CD8-positive, alpha-beta memory T cell (primary cell): ENCODE measurements around the gene SPAAR. TPM values are rescaled to one million over a fixed set of nuclear protein-coding genes. Genes with fewer than 3 reads are reported as not detected.
"Not testable (repeated sequence)": the region's sequence is repeated elsewhere in the genome, so short reads cannot be mapped to it uniquely, and the experiment has no call there.

ENCODE experiments used
- CTCF ChIA-PET: fragments of 350-600 bp; sonication (Branson Sonifier 250); formaldehyde crosslinking; loops from one replicate; lab custom pipeline; 2021; ENCODE audit warnings: antibody characterized with exemption; lab: Charles Lee
- POLR2A ChIA-PET: fragments of 350-600 bp; sonication (Branson Sonifier 250); formaldehyde crosslinking; loops from one replicate; lab custom pipeline; 2021; ENCODE audit warnings: antibody characterized with exemption; lab: Charles Lee
- DNase-seq, 5 donors: peaks; one replicate each; pipeline versions ENCODE4 v3.0.0 to v3.0.0-alpha.2; 2020 to 2022; ENCODE audit warnings: mixed read lengths in 1 of 5
- H3K27ac ChIP-seq: one replicate; pipeline ENCODE4 v1.7.0; 2013; ENCODE audit warnings: low read depth, mild to moderate bottlenecking, low read length, moderate library complexity
- H3K27me3 ChIP-seq: 2 replicates; pipeline ENCODE4 v1.7.0; 2013; ENCODE audit warnings: low read length, mild to moderate bottlenecking; ENCODE audit not compliant: insufficient read depth, poor library complexity, severe bottlenecking
- H3K36me3 ChIP-seq: 2 replicates; pipeline ENCODE4 v1.7.0; 2013; ENCODE audit warnings: mild to moderate bottlenecking, low read length, moderate library complexity; ENCODE audit not compliant: insufficient read depth
- H3K4me1 ChIP-seq: 2 replicates; pipeline ENCODE4 v1.7.0; 2013; ENCODE audit warnings: mild to moderate bottlenecking, low read length, moderate library complexity; ENCODE audit not compliant: insufficient read depth
- H3K4me3 ChIP-seq: 2 replicates; pipeline ENCODE4 v1.7.0; 2013; ENCODE audit warnings: mild to moderate bottlenecking, low read length
- H3K9me3 ChIP-seq: 2 replicates; pipeline ENCODE4 v1.7.0; 2013; ENCODE audit warnings: mild to moderate bottlenecking, low read length
- H3K27ac Mint-ChIP-seq, 8 donors: one replicate each; pipeline ENCODE4 v1.8.0; 2020 to 2021; ENCODE audit warnings: mixed read lengths in 8 of 8, mild to moderate bottlenecking in 6 of 8, inconsistent platforms in 3 of 8, moderate library complexity in 3 of 8
- H3K27me3 Mint-ChIP-seq, 2 donors: one replicate each; pipeline ENCODE4 v1.8.0; 2020 to 2021; ENCODE audit warnings: mixed read lengths in 2 of 2, mild to moderate bottlenecking in 1 of 2, moderate library complexity in 1 of 2
- H3K36me3 Mint-ChIP-seq, 3 donors: one replicate each; pipeline ENCODE4 v1.8.0; 2020 to 2021; ENCODE audit warnings: mixed read lengths in 3 of 3, inconsistent platforms in 1 of 3, mild to moderate bottlenecking in 1 of 3
- H3K4me1 Mint-ChIP-seq, 3 donors: one replicate each; pipeline ENCODE4 v1.8.0; 2020 to 2021; ENCODE audit warnings: mixed read lengths in 3 of 3, inconsistent platforms in 1 of 3, mild to moderate bottlenecking in 1 of 3
- H3K4me3 Mint-ChIP-seq, 7 donors: one replicate each; pipeline ENCODE4 v1.8.0; 2020 to 2021; ENCODE audit warnings: mixed read lengths in 7 of 7, mild to moderate bottlenecking in 6 of 7, moderate library complexity in 4 of 7, inconsistent platforms in 2 of 7
- H3K9me3 Mint-ChIP-seq, 5 donors: one replicate each; pipeline ENCODE4 v1.8.0; 2020 to 2022; ENCODE audit warnings: mixed read lengths in 5 of 5, mild to moderate bottlenecking in 3 of 5, moderate library complexity in 2 of 5, inconsistent platforms in 1 of 5
- polyA plus RNA-seq: library from polyadenylated mRNA; unstranded; fragments of 300-500 nt; fragmentation: Illumina TruSeq; gene quantifications from one replicate; pipeline ENCODE4 v1.2.3, GENCODE V29; 2021
- total RNA-seq, 2 experiments: library from RNA; stranded (reverse); gene quantifications; one replicate each; pipeline ENCODE4 v1.2.3, GENCODE V29; 2021

The SPAAR gene
- total and polyA plus RNA-seq, 3 experiments from 2014 or later = not detected

DNA sequence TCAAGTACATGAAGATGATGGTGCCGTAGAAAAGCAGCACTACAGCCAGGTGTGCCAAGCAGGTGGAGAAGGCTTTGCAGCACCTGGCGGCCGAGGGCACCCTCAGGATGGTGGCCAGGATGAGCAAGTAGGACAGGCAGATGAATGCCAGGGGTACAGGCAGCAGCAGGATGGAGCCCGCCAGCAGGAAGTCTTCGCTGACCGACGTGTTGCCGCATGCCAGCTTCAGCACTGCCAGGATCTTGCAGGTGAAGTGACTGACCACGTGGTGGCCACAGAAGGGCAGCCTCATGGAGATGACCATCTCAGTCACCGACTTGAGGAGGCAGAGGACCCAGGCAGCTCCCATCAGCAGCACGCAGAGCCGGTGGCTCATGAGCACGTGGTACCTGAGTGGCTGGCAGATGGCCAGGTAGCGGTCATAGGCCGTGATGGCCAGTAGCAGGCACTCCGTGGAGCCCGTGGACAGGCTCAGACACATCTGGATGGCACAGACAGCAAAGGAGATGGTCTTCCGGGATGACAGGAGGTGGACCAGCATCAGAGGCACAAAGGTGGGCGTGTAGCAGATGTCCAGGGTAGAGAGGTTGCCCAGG lies 39.6 kb upstream of the SPAAR start:
- ChIA-PET POLR2A (no interaction called here), CTCF (no interaction called here)
- H3K9me3 Mint-ChIP-seq = no peaks in the 10 kb centered on the region
- H3K4me1 Mint-ChIP-seq = no peaks in the 10 kb centered on the region
- Histone ChIP-seq H3K4me1 (no peaks in the 10 kb centered on the region), H3K9me3 (no peaks in the 10 kb centered on the region), H3K27me3 (no peaks in the 10 kb centered on the region), H3K4me3 (no peak overlapping the region), H3K36me3 (no peaks in the 10 kb centered on the region), H3K27ac (no peak overlapping the region)
- no peak for DNase-seq
- peaks cover 3 to 18% of the 10 kb centered on the region in 2 donors for H3K27me3 Mint-ChIP-seq
- H3K27ac Mint-ChIP-seq = no peak overlapping the region
- no peak overlapping the region for H3K4me3 Mint-ChIP-seq
- no peaks in the 10 kb centered on the region for H3K36me3 Mint-ChIP-seq

DNA sequence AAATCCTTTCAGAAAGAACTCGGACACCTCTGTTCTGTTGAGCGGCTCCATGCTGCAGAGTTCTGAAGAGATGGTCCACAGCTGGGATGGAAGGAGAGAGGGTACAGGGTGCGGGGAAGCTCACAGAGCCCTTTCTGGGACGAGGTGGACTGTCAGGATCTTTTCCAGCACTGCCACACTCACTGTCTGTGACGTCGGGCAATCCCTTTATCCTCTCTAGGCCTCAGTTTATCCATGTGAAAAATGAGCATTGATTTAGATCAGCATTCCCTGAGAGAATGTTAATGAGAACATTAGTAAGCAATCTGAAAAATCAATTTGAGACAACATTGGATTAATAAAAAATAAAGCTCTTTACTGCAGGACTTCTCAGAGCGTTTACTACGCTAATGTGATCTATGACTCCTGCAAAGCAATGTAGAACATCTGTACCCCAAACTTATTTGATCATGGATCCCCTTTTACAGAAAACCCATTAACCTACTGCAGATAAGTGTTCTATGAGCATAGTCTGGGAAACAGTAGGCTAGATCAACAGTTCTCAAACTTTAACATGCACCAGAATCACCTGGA lies 38.9 kb upstream of the SPAAR start, which contains the start of gene OR13J1:
Gene OR13J1, minus strand, starts transcription at position 51 of the 573 bp plus-strand sequence. Its CDS starts 0 bp downstream, at position 51.
- Mint-ChIP-seq H3K27ac (no peak within 1 kb of the TSS), H3K27me3 (peaks cover 3 to 16% of the 10 kb centered on the region in 2 donors), H3K9me3 (no peaks in the 10 kb centered on the region), H3K4me3 (no peak within 1 kb of the TSS), H3K36me3 (no peaks in the 10 kb centered on the region), H3K4me1 (no peaks in the 10 kb centered on the region)
- Histone ChIP-seq H3K4me1 (no peaks in the 10 kb centered on the region), H3K27me3 (no peaks in the 10 kb centered on the region), H3K9me3 (no peaks in the 10 kb centered on the region), H3K27ac (no peak within 1 kb of the TSS), H3K36me3 (no peaks in the 10 kb centered on the region), H3K4me3 (no peak within 1 kb of the TSS)
- ChIA-PET CTCF (no interaction called here), POLR2A (no interaction called here)
- DNase-seq = no peak

- Histone ChIP-seq H3K36me3 (no peaks in the 10 kb centered on the region), H3K27ac (no peak overlapping the region), H3K9me3 (no peaks in the 10 kb centered on the region), H3K4me3 (no peak overlapping the region), H3K4me1 (no peaks in the 10 kb centered on the region), H3K27me3 (no peaks in the 10 kb centered on the region)
- POLR2A ChIA-PET = no interaction called here
- peaks cover 0 to 1% (median 0%) of the 10 kb centered on the region in 5 donors for H3K9me3 Mint-ChIP-seq
- DNase-seq = no peak
- peaks cover 1 to 11% of the 10 kb centered on the region in 2 donors for H3K27me3 Mint-ChIP-seq
- CTCF ChIA-PET = no interaction called here
- no peaks in the 10 kb centered on the region for H3K36me3 Mint-ChIP-seq
- H3K27ac Mint-ChIP-seq = no peak overlapping the region
- H3K4me1 Mint-ChIP-seq = no peaks in the 10 kb centered on the region
- H3K4me3 Mint-ChIP-seq = no peak overlapping the region
Measured at GRCh38 chr9:35871545-35871944, 37.7 kb upstream of the SPAAR start.

DNA sequence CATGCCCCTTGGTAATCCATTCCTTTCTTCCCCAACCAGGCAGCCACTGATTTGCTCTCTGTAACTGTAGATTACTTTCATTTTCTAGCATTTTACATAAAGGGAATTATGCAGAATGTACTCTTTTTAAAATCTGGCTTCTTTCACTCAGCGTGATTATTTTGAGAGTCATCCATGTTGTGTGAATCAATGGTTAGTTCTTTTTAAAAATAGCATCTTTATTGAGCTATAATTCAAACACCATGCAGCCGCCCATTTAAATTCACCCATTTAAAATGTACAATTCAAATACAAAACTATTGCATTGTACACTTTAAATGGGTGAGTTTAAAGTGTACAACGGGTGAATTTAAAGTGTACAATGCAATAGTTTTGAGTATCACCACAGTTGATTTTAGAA lies 36.8 kb upstream of the SPAAR start:
- DNase-seq = no peak
- H3K4me1 Mint-ChIP-seq = no peaks in the 10 kb centered on the region
- Histone ChIP-seq H3K36me3 (no peaks in the 10 kb centered on the region), H3K27me3 (no peaks in the 10 kb centered on the region), H3K9me3 (no peaks in the 10 kb centered on the region), H3K4me1 (no peaks in the 10 kb centered on the region), H3K4me3 (no peak overlapping the region), H3K27ac (no peak overlapping the region)
- ChIA-PET CTCF (interaction anchor here (0.6 kb wide), 1 partner anchor 10 kb away, joined by 3 read pairs; no protein-coding TSS in a partner anchor), POLR2A (no interaction called here)
- H3K4me3 Mint-ChIP-seq = no peak overlapping the region
- H3K27ac Mint-ChIP-seq = no peak overlapping the region
- peaks cover 3 to 14% of the 10 kb centered on the region in 2 donors for H3K27me3 Mint-ChIP-seq
- peaks cover 0 to 3% (median 0%) of the 10 kb centered on the region in 3 donors for H3K36me3 Mint-ChIP-seq
- peaks cover 0 to 8% (median 4%) of the 10 kb centered on the region in 5 donors for H3K9me3 Mint-ChIP-seq

- H3K27ac Mint-ChIP-seq = no peak overlapping the region
Measured at GRCh38 chr9:35882263-35882848, 26.9 kb upstream of the SPAAR start.

GRCh38 chr9:35882996-35883395 lies 26.3 kb upstream of the SPAAR start:
- no peaks in the 10 kb centered on the region for H3K27me3 ChIP-seq
- H3K36me3 Mint-ChIP-seq = peaks cover 0 to 2% (median 0%) of the 10 kb centered on the region in 3 donors
- no peaks in the 10 kb centered on the region for H3K9me3 ChIP-seq
- CTCF ChIA-PET = interaction anchor here (1.2 to 3.2 kb wide), 13 partner anchors 9 to 227 kb away, joined by 4 to 50 read pairs (median 6); partner anchors contain the start of genes CREB3, HINT2 and TLN1
- POLR2A ChIA-PET = interaction anchor here (1.0 kb wide), 1 partner anchor 186 kb away, joined by 3 read pairs; no protein-coding TSS in a partner anchor
- H3K4me1 Mint-ChIP-seq = no peaks in the 10 kb centered on the region
- DNase-seq = no peak
- no peak overlapping the region for H3K27ac ChIP-seq
- no peak overlapping the region for H3K27ac Mint-ChIP-seq
- peaks cover 6 to 13% of the 10 kb centered on the region in 2 donors for H3K27me3 Mint-ChIP-seq
- no peak overlapping the region for H3K4me3 Mint-ChIP-seq
- H3K4me3 ChIP-seq = no peak overlapping the region
- peaks cover 0 to 3% (median 0%) of the 10 kb centered on the region in 5 donors for H3K9me3 Mint-ChIP-seq
- H3K36me3 ChIP-seq = no peaks in the 10 kb centered on the region
- H3K4me1 ChIP-seq = no peaks in the 10 kb centered on the region

More at GRCh38 chr9:35882263-35882848, 26.9 kb upstream of the SPAAR start:
- H3K4me3 Mint-ChIP-seq = no peak overlapping the region
- ChIA-PET CTCF (interaction anchor here (0.7 to 3.2 kb wide), 29 partner anchors 10 to 766 kb away, joined by 3 to 50 read pairs (median 4); partner anchors contain the start of genes ATOSB, CREB3, HINT2 and NPR2), POLR2A (interaction anchor here (1.0 kb wide), 1 partner anchor 186 kb away, joined by 3 read pairs; no protein-coding TSS in a partner anchor)
- Histone ChIP-seq H3K4me3 (no peak overlapping the region), H3K9me3 (no peaks in the 10 kb centered on the region), H3K27ac (no peak overlapping the region), H3K4me1 (no peaks in the 10 kb centered on the region), H3K27me3 (no peaks in the 10 kb centered on the region), H3K36me3 (no peaks in the 10 kb centered on the region)
- DNase-seq = peak; percentile 57 to 84 (median 74)
- H3K9me3 Mint-ChIP-seq = peaks cover 0 to 8% (median 6%) of the 10 kb centered on the region in 5 donors
- H3K27me3 Mint-ChIP-seq = peaks cover 11 to 19% of the 10 kb centered on the region in 2 donors
- H3K4me1 Mint-ChIP-seq = no peaks in the 10 kb centered on the region
- peaks cover 0 to 5% (median 2%) of the 10 kb centered on the region in 3 donors for H3K36me3 Mint-ChIP-seq

GRCh38 chr9:35884908-35885307 lies 24.4 kb upstream of the SPAAR start:
- H3K9me3 Mint-ChIP-seq, DNase-seq, H3K27me3 ChIP-seq, H3K36me3 ChIP-seq, H3K27ac ChIP-seq, H3K36me3 Mint-ChIP-seq, H3K4me3 ChIP-seq, H3K9me3 ChIP-seq, H3K4me1 Mint-ChIP-seq, H3K4me1 ChIP-seq, H3K4me3 Mint-ChIP-seq, POLR2A ChIA-PET: not testable (repeated sequence)
- peak overlapping the region in 1 of 8 donors; percentile 40 for H3K27ac Mint-ChIP-seq
- CTCF ChIA-PET = interaction anchor here (2.8 kb wide), 1 partner anchor 95 kb away, joined by 8 read pairs; no protein-coding TSS in a partner anchor
- H3K27me3 Mint-ChIP-seq = peaks cover 6 to 13% of the 10 kb centered on the region in 2 donors

DNA sequence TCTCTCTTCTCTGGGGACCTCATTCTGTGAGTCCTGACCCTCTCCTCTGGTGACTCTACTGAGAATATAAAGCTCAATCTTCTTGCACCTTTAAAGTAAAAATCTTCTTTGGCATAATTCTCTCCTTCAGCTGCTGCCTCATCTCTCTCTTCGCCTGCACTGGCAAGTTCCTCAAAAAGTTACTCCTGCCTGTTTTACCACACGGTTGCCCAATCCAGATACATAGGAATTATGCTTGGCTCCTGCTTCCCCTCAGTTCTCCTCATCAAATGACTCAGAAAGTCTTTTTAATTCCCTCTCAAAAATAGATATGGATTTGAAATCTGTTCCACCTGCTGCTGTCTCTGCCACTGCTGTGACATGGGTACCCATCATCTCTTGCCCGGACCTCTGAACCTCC lies 17.6 kb upstream of the SPAAR start:
- peaks cover 7 to 43% of the 10 kb centered on the region in 2 donors for H3K27me3 Mint-ChIP-seq
- H3K4me3 Mint-ChIP-seq = no peak overlapping the region
- no peaks in the 10 kb centered on the region for H3K36me3 Mint-ChIP-seq
- Histone ChIP-seq H3K27me3 (no peaks in the 10 kb centered on the region), H3K4me3 (no peak overlapping the region), H3K36me3 (no peaks in the 10 kb centered on the region), H3K27ac (no peak overlapping the region), H3K4me1 (no peaks in the 10 kb centered on the region), H3K9me3 (no peaks in the 10 kb centered on the region)
- no peaks in the 10 kb centered on the region for H3K4me1 Mint-ChIP-seq
- no peak overlapping the region for H3K27ac Mint-ChIP-seq
- no peaks in the 10 kb centered on the region for H3K9me3 Mint-ChIP-seq
- ChIA-PET CTCF (interaction anchor here (2.0 kb wide), 1 partner anchor 9 kb away, joined by 8 read pairs; no protein-coding TSS in a partner anchor), POLR2A (no interaction called here)
- DNase-seq = no peak
